ENCODE results near the gene PHF10. TPM values are rescaled to one million over a fixed set of nuclear protein-coding genes. Genes with fewer than 3 reads are reported as not detected.

Gene PHF10
- polyA plus RNA-seq, 5 donors = 77.9 to 126 (median 114) TPM

Other genes starting within 250 kb of the PHF10 start
- gene WDR27, start 22.5 kb downstream of the PHF10 start, polyA plus RNA-seq (ENCODE audit: insufficient read depth in 1 of 5, insufficient read length in 5 of 5, low replicate concordance in 1 of 5) = 100 to 1,000 TPM in 1 of 5 donors, 10 to 100 TPM in 4; 70.7 to 103 (median 79.6) TPM
- gene C6orf120, start 22.4 kb downstream of the PHF10 start, polyA plus RNA-seq (ENCODE audit: insufficient read depth in 1 of 5, insufficient read length in 5 of 5, low replicate concordance in 1 of 5) = 10 to 100 TPM; 23.9 to 33.4 (median 27.4) TPM
- gene DYNLT2, start 27.1 kb upstream of the PHF10 start, polyA plus RNA-seq (ENCODE audit: insufficient read depth in 1 of 5, insufficient read length in 5 of 5, low replicate concordance in 1 of 5) = 10 to 100 TPM in 1 of 5 donors, 1 to 10 TPM in 4; 5.0 to 10.5 (median 7.6) TPM
- gene ERMARD, start 27.1 kb upstream of the PHF10 start, polyA plus RNA-seq (ENCODE audit: insufficient read depth in 1 of 5, insufficient read length in 5 of 5, low replicate concordance in 1 of 5) = 10 to 100 TPM; 35.2 to 53.0 (median 48.2) TPM